NCI-H226 (cell line): ENCODE data around the gene SAP25.
"Not testable (repeated sequence)": the region's sequence is repeated elsewhere in the genome, so short reads cannot be mapped to it uniquely, and the experiment has no call there.

Experiments
- DNase-seq: peaks from one replicate; pipeline ENCODE4 v3.0.0-alpha.2; 2015

Gene SAP25

DNA sequence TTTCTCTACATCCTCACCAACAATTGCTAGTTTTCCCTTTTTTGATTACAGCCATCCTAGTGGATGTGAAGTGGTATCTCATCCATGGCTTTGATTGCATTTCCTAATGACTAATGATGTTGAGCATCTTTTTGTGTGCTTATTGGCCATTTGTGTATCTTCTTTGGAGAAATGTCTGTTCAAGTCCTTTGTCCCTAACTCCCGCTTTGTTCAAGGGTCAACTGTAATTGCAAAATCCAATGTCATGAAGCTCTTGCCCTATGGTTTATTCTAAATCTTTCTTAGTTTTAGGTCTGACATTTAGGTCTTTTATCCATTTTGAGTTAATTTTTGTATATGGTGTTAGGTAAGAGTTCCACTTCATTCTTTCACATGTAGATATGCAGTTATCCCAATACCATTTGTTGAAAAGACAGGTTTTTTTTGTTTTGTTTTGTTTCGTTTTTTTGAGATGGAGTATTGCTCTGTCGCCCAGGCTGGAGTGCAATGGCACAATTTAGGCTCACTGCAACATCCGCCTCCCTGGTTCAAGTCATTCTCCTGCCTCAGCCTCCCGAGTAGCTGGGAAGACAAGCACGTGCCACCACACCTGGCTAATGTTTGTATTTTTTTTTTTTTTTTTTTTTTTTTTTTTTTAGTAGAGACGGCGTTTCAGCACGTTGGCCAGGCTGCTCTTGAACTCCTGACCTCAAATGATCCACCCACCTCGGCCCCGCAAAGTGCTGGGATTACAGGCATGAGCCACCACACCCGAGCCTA is 45.4 kb downstream of the SAP25 start:
- not testable (repeated sequence) for DNase-seq

DNA sequence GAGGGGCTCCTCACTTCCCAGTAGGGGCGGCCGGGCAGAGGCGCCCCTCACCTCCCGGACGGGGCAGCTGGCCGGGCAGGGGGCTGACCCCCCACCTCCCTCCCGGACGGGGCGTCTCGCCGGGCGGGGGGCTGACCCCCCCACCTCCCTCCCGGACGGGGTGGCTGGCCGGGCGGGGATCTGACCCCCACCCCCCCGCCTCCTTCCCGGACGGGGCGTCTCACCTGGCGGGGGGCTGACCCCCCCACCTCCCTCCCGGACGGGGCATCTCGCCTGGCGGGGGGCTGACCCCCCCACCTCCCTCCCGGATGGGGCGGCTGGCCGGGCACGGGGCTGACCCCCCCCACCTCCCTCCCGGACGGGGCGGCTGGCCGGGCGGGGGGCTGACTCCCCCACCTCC is 50.5 kb downstream of the SAP25 start:
- not testable (repeated sequence) for DNase-seq
